Activated T-cell treated with anti-CD3 and anti-CD28 coated beads, Interleukin-2, amount 50 U/mL, for 24 hours (primary cell): ENCODE measurements around the gene SUSD5.
"Not testable (repeated sequence)": the region's sequence is repeated elsewhere in the genome, so short reads cannot be mapped to it uniquely, and the experiment has no call there.

Source experiments
- DNase-seq: peaks from one replicate; pipeline ENCODE4 v3.0.0-alpha.2; 2020
- H3K27ac Mint-ChIP-seq: 2 replicates; pipeline ENCODE4 v1.8.0; 2020; ENCODE audit warnings: mild to moderate bottlenecking, mixed read lengths
- H3K27me3 Mint-ChIP-seq: 2 replicates; pipeline ENCODE4 v1.8.0; 2020; ENCODE audit warnings: mixed read lengths
- H3K36me3 Mint-ChIP-seq: 2 replicates; pipeline ENCODE4 v1.8.0; 2020; ENCODE audit warnings: low read depth, mixed read lengths
- H3K4me1 Mint-ChIP-seq: 2 replicates; pipeline ENCODE4 v1.8.0; 2020; ENCODE audit warnings: low read depth, mixed read lengths
- H3K4me3 Mint-ChIP-seq: 2 replicates; pipeline ENCODE4 v1.8.0; 2020; ENCODE audit warnings: mild to moderate bottlenecking, moderate library complexity, mixed read lengths
- H3K9me3 Mint-ChIP-seq: 2 replicates; pipeline ENCODE4 v1.8.0; 2020; ENCODE audit warnings: mixed read lengths

SUSD5 gene

GRCh38 chr3:33152363-33153360 is 65.9 kb downstream of the SUSD5 start:
- Mint-ChIP-seq H3K4me3 (no peak overlapping the region), H3K9me3 (no peaks in the 10 kb centered on the region), H3K36me3 (no peaks in the 10 kb centered on the region), H3K4me1 (no peaks in the 10 kb centered on the region), H3K27ac (no peak overlapping the region), H3K27me3 (peaks cover 20% of the 10 kb centered on the region)
- no peak for DNase-seq

DNA sequence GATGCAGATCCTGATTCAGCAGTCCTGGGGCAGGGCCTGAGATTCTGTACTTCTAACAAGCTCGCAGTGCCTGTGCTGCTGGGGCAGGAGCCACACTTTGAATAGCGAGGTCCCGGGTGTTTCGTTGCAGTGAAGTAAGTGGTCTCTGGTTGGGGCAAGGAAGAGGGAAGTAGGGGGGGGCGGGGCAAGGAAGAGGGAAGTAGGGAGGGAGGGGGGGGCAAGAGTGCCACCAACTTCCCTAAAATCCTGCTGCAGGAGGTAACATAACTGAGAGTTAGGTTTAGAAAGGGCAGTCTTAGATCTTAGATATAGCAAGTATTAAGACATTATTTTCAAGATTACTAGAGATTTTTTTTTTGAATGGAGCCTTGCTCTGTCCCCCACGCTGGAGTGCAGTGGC is 69.3 kb downstream of the SUSD5 start:
- no peaks in the 10 kb centered on the region for H3K36me3 Mint-ChIP-seq
- no peaks in the 10 kb centered on the region for H3K9me3 Mint-ChIP-seq
- H3K4me3 Mint-ChIP-seq: no peak overlapping the region
- H3K4me1 Mint-ChIP-seq: no peaks in the 10 kb centered on the region
- H3K27me3 Mint-ChIP-seq: peaks cover 17% of the 10 kb centered on the region
- H3K27ac Mint-ChIP-seq: no peak overlapping the region
- no peak for DNase-seq

DNA sequence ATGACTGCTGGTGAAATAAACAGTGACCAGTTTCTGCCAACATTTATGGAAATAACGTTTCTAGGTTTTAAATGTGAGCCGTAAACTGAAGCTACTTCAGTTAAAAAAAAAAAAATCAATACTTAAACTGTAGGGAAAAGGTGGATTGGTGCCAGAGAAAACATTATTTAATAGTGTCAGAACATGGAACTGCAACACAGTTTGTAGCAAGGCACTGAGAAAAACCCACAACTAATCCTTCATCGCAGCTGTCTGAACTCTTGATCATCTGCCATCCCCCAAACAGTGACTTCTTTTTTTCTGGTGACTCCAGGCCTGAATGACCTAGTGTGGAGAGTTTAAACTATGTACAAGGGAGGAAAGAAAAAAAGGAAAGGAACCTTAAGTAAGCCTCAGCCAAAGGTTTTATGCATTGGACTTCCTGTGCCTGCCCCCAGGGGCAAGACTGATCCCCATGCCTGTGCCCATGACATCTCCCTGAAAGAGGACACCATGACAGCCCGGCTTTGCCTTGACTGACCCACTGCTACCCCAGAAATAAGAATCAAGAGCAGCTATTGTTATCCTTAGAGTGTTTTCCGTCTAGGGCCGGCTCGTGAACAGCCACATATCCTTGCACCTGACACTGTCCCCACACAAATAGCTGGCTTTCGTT is 71.7 kb downstream of the SUSD5 start:
- DNase-seq: no peak
- Mint-ChIP-seq H3K4me3 (no peak overlapping the region), H3K4me1 (no peaks in the 10 kb centered on the region), H3K36me3 (peaks cover 17% of the 10 kb centered on the region), H3K27me3 (peaks cover 3% of the 10 kb centered on the region), H3K9me3 (no peaks in the 10 kb centered on the region), H3K27ac (no peak overlapping the region)

DNA sequence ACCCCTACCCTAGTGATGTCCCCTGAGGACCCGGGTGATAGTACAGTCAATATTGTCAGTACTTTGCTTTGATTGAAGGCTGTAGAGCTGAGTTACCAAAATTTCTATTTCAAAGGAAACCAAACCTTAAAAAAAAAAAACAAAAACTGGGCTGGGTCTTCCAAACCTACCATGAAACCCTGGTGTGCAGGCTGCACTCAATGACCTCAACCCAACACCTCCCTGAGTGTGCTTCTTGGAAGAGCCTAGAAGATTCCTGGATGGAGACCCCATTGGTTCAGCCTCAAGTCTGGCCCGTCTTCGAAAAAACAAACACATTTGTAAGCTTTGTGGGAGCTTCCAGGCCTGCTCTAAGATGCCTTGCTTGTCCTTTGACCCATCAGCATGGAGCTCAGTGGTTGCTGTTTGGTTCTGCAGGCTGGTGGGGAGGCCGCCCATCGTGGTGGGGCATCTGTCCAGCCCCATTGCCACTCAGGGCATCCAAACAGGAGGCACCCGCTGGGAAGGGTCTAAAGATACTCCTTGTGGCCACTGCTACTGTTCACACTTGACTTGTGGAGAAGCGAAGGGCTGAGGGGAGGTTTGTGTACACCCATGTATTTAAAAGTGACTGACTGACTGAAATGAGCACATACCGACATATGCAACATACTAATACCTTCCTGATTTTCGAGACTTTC is 72.6 kb downstream of the SUSD5 start:
- Mint-ChIP-seq H3K4me1 (no peaks in the 10 kb centered on the region), H3K9me3 (no peaks in the 10 kb centered on the region), H3K4me3 (no peak overlapping the region), H3K36me3 (peaks cover 24% of the 10 kb centered on the region), H3K27me3 (peaks cover under 1% of the 10 kb centered on the region), H3K27ac (no peak overlapping the region)
- no peak for DNase-seq

GRCh38 chr3:33145221-33145900 is 73.2 kb downstream of the SUSD5 start:
- Mint-ChIP-seq H3K4me3 (no peak overlapping the region), H3K4me1 (no peaks in the 10 kb centered on the region), H3K27me3 (no peaks in the 10 kb centered on the region), H3K27ac (no peak overlapping the region), H3K36me3 (peaks cover 29% of the 10 kb centered on the region), H3K9me3 (no peaks in the 10 kb centered on the region)
- DNase-seq: no peak

DNA sequence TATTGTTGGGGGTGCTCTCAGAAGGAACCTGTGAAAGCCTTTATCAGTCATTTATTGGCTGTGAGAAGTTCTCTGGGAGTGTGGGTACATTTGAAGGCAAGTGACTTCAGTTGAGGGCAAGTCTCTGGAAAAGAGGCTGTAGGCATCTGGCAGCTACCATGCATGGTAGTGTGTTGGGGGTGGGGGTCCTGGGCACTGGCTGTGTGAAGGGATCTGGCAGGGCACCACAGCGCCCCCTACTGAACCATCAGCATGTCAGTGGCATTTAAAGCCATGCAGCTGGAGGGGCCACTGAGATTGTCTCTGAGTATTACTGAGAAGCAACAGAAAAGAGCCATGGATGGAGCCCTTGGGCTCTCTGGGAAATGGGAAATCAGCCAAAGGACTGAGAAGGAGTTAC is 74.2 kb downstream of the SUSD5 start:
- H3K27me3 Mint-ChIP-seq: no peaks in the 10 kb centered on the region
- H3K36me3 Mint-ChIP-seq: peaks cover 31% of the 10 kb centered on the region
- no peak for DNase-seq

GRCh38 chr3:33141006-33141405 is 77.6 kb downstream of the SUSD5 start:
- Mint-ChIP-seq H3K36me3 (peaks cover 47% of the 10 kb centered on the region), H3K4me1 (no peaks in the 10 kb centered on the region), H3K27ac (no peak overlapping the region), H3K9me3 (no peaks in the 10 kb centered on the region), H3K27me3 (no peaks in the 10 kb centered on the region), H3K4me3 (no peak overlapping the region)
- no peak for DNase-seq

More for the DNA sequence above, 74.2 kb downstream of the SUSD5 start:
- no peak overlapping the region for H3K4me3 Mint-ChIP-seq
- H3K9me3 Mint-ChIP-seq: no peaks in the 10 kb centered on the region
- H3K27ac Mint-ChIP-seq: no peak overlapping the region
- H3K4me1 Mint-ChIP-seq: no peaks in the 10 kb centered on the region

- no peak for DNase-seq
- no peaks in the 10 kb centered on the region for H3K9me3 Mint-ChIP-seq
- H3K36me3 Mint-ChIP-seq: peaks cover 54% of the 10 kb centered on the region
- H3K4me3 Mint-ChIP-seq: no peak overlapping the region
- H3K27me3 Mint-ChIP-seq: no peaks in the 10 kb centered on the region
- no peaks in the 10 kb centered on the region for H3K4me1 Mint-ChIP-seq
- H3K27ac Mint-ChIP-seq: no peak overlapping the region
Measured at GRCh38 chr3:33139996-33140395, 78.6 kb downstream of the SUSD5 start.

DNA sequence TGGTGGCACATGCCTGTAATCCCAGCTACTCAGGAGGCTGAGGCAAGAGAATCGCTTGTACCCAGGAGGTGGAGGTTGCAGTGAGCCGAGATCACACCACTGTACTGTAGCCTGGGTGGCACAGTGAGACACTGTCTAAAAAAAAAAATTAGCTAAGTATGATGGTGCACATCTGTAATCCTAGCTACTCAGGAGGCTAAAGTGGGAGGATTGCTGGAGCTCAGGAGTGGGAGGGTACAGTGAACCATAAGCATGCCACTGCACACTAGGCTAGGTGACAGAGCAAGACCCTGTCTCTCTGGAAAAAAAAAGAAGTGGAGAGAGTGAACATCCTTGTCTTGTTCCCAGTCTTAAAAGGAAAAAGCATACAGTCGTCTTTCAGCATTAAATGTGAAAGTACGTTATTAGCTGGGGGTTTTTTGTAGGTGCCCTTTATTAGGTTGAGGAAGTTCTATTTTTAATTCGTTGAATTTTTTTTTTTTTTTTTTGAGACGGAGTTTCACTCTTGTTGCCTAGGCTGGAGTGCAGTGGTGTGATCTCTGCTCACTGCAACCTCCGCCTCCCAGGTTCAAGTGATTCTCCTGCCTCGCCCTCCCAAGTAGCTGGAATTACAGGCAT is 79.5 kb downstream of the SUSD5 start:
- DNase-seq, H3K9me3 Mint-ChIP-seq, H3K4me1 Mint-ChIP-seq, H3K27ac Mint-ChIP-seq, H3K4me3 Mint-ChIP-seq, H3K27me3 Mint-ChIP-seq: not testable (repeated sequence)
- H3K36me3 Mint-ChIP-seq: peaks cover 63% of the 10 kb centered on the region

DNA sequence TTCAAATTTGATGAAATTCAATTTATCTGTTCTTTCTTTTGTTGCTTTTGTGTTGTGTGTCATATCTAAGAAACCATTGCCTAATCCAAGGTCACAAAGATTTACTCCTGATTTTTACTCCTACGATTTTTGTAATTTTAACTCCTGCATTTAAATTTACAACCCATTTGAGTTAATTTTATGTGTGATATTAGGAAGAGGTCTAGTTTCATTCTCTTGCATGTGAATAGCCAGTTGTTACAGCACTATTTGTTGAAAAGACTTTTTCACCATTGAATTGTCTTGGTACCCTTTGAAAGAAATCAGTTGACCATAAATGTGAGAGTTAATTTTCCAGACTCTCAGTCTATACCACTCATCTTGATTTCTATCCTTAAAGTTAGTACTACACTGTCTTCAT is 80.9 kb downstream of the SUSD5 start:
- Mint-ChIP-seq H3K27ac (no peak overlapping the region), H3K9me3 (no peaks in the 10 kb centered on the region), H3K27me3 (no peaks in the 10 kb centered on the region), H3K4me3 (no peak overlapping the region), H3K36me3 (peaks cover 65% of the 10 kb centered on the region), H3K4me1 (peaks cover 4% of the 10 kb centered on the region)
- no peak for DNase-seq

DNA sequence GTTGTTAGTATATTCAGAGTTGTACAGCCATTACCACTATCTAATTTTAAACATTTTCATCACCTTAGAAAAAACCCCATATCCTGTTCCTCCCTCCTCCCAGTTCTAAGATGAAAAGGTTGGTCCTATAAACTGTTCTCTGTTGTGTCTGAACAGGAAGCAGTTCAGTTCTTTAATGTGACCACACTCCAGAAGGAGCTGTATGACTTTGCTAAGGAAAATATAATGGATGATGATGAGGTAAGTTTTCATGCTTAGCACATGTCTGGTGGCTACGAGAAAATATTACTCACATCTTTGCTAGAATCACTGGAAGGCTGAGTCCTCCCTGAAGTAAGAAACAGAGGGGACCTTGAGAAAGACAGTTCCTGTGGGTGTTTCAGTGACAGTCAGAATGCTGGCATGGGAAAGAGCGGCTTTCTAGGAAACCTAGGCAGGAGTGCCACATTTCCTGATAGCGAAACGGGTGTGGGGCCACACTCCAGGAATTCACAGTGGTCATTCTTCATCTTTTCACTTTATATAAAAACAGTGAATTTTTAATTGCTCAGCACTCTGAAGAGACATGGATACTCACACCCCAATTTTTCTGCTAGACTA is 84.5 kb downstream of the SUSD5 start:
- DNase-seq: no peak
- Mint-ChIP-seq H3K4me1 (peaks cover 4% of the 10 kb centered on the region), H3K9me3 (no peaks in the 10 kb centered on the region), H3K4me3 (no peak overlapping the region), H3K27me3 (no peaks in the 10 kb centered on the region), H3K36me3 (peaks cover 63% of the 10 kb centered on the region), H3K27ac (peak overlapping the region; percentile 69)

DNA sequence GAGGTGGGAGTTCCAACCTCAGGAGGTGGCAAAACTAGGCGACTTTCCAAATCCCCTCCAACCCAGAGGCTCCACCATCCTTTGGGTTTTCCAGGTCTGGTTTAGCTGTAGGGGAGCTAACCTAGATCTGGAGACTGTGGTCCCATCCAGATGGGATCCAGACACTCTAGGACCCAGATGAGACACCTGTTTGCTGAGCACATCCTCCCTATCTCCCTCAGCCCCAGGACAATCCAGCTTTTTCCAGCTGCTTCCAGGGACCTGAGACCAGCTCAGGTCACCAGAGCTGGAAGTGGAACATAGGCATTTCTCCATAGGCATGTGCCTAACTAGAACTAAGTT is 86.6 kb downstream of the SUSD5 start:
- H3K36me3 Mint-ChIP-seq: peaks cover 59% of the 10 kb centered on the region
- no peak for DNase-seq
- peaks cover 4% of the 10 kb centered on the region for H3K4me1 Mint-ChIP-seq
- H3K27me3 Mint-ChIP-seq: no peaks in the 10 kb centered on the region
- no peaks in the 10 kb centered on the region for H3K9me3 Mint-ChIP-seq
- no peak overlapping the region for H3K4me3 Mint-ChIP-seq
- H3K27ac Mint-ChIP-seq: no peak overlapping the region

DNA sequence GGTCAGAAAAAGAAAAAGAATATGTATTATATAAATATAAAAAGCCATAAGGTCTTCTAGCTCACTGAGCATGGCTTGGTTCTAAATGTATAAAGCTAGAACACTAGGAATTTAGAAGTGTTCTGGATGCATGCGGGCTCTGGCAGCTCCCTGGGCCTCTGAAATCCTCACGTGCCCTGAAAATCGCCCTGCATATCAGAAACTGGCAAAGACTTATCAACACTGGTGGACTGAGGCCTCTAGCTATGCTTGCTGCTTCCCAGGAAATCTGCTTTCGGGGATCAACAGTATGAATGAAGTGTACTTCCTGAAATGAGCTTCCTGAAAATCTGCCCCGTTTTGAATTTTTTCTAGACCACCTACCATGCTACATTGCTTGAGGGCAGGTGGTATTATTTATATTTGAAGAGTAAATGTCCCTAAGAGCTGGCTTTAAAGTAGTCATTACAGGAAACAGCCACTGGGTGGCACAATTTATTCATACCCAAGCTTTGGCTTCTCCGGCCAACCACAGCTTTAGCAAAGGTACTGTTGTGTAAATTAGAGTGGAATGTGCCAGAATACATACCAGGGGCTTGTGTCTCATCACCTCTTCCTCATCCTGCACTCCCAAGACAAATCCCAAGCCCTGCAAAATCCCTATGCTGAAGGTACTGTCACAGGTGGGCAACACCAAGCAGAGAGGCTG is 87.1 kb downstream of the SUSD5 start:
- Mint-ChIP-seq H3K4me3 (no peak overlapping the region), H3K27me3 (no peaks in the 10 kb centered on the region), H3K9me3 (no peaks in the 10 kb centered on the region), H3K4me1 (peaks cover 6% of the 10 kb centered on the region), H3K27ac (no peak overlapping the region), H3K36me3 (peaks cover 58% of the 10 kb centered on the region)
- DNase-seq: no peak
